SU-DHL-6 (cell line): Measurements from ENCODE around the gene ZNF143.

Experiments
- H2AFZ ChIP-seq: fragments of 200-600 bp; sonication (generic); 2 replicates; pipeline ENCODE4 v1.6.1; 2014; ENCODE audit warnings: low read depth, mild to moderate bottlenecking, moderate library complexity, mixed read lengths, antibody characterized with exemption, low read length; ENCODE audit not compliant: severe bottlenecking
- H3F3A ChIP-seq: fragments of 200-600 bp; shearing (Covaris generic); 2 replicates; pipeline ENCODE4 v1.6.0; 2016; ENCODE audit warnings: antibody characterized with exemption, mild to moderate bottlenecking; ENCODE audit not compliant: insufficient read depth
- H3K27ac ChIP-seq: fragments of 200-600 bp; sonication (generic); 2 replicates; pipeline ENCODE4 v1.5.1; 2016; ENCODE audit warnings: low read depth, mild to moderate bottlenecking, low read length, moderate library complexity, mixed read lengths
- H3K27me3 ChIP-seq: fragments of 200-600 bp; sonication (generic), shearing (Covaris generic); 2 replicates; pipeline ENCODE4 v1.6.0; 2014; ENCODE audit warnings: mild to moderate bottlenecking, low read length
- H3K36me3 ChIP-seq: fragments of 200-600 bp; sonication (generic); 2 replicates; pipeline ENCODE4 v1.6.1; 2014; ENCODE audit warnings: mild to moderate bottlenecking, low read length, mixed read lengths
- H3K4me2 ChIP-seq: fragments of 300-600, 200-600 bp; shearing (Covaris generic), sonication (generic); 2 replicates; pipeline ENCODE4 v1.6.0; 2014; ENCODE audit warnings: low read length, low read depth, mild to moderate bottlenecking; ENCODE audit not compliant: poor library complexity, severe bottlenecking
- H3K4me3 ChIP-seq: fragments of 200-600 bp; sonication (generic); 2 replicates; pipeline ENCODE4 v1.5.1; 2014; ENCODE audit warnings: antibody characterized with exemption, low read length, mild to moderate bottlenecking, mixed read lengths; ENCODE audit not compliant: insufficient read depth, poor library complexity, severe bottlenecking
- H3K79me2 ChIP-seq: fragments of 200-600 bp; sonication (generic); 2 replicates; pipeline ENCODE4 v1.6.1; 2014; ENCODE audit warnings: mild to moderate bottlenecking, low read length, moderate library complexity; ENCODE audit not compliant: insufficient read depth
- H3K9ac ChIP-seq: fragments of 200-600 bp; sonication (generic); 2 replicates; pipeline ENCODE4 v1.7.0; 2014; ENCODE audit warnings: mild to moderate bottlenecking, low read length
- H3K9me2 ChIP-seq: fragments of 200-600 bp; sonication (generic); replicated peaks from 2 replicates; pipeline ENCODE4 v1.6.1; 2014; ENCODE audit warnings: low read length; ENCODE audit not compliant: insufficient read depth
- H3K9me3 ChIP-seq: fragments of 200-600 bp; sonication (generic); 2 replicates; pipeline ENCODE4 v1.6.1; 2014; ENCODE audit warnings: low read length, mixed read lengths; ENCODE audit not compliant: insufficient read depth
- H4K20me1 ChIP-seq: fragments of 200-600 bp; sonication (generic); 2 replicates; pipeline ENCODE4 v1.6.1; 2014; ENCODE audit warnings: low read depth, mild to moderate bottlenecking, antibody characterized with exemption, low read length, moderate library complexity, mixed read lengths
- EZH2phosphoT487 ChIP-seq: fragments of 200-600 bp; sonication (generic), shearing (Covaris generic); conservative IDR thresholded peaks from 2 replicates; pipeline ENCODE4 v1.6.1; 2018; ENCODE audit warnings: mild to moderate bottlenecking, antibody characterized with exemption, low read length, moderate library complexity, mixed read lengths
- TF ChIP-seq, protein P1 (sequence below): fragments of 200-600 bp; sonication (generic); IDR thresholded peaks from one replicate; pipeline ENCODE4 v1.5.1; 2017; ENCODE audit warnings: antibody characterized with exemption, mild to moderate bottlenecking, low read length, moderate library complexity; ENCODE audit not compliant: insufficient read depth, poor library complexity, severe bottlenecking

The ZNF143 gene

DNA sequence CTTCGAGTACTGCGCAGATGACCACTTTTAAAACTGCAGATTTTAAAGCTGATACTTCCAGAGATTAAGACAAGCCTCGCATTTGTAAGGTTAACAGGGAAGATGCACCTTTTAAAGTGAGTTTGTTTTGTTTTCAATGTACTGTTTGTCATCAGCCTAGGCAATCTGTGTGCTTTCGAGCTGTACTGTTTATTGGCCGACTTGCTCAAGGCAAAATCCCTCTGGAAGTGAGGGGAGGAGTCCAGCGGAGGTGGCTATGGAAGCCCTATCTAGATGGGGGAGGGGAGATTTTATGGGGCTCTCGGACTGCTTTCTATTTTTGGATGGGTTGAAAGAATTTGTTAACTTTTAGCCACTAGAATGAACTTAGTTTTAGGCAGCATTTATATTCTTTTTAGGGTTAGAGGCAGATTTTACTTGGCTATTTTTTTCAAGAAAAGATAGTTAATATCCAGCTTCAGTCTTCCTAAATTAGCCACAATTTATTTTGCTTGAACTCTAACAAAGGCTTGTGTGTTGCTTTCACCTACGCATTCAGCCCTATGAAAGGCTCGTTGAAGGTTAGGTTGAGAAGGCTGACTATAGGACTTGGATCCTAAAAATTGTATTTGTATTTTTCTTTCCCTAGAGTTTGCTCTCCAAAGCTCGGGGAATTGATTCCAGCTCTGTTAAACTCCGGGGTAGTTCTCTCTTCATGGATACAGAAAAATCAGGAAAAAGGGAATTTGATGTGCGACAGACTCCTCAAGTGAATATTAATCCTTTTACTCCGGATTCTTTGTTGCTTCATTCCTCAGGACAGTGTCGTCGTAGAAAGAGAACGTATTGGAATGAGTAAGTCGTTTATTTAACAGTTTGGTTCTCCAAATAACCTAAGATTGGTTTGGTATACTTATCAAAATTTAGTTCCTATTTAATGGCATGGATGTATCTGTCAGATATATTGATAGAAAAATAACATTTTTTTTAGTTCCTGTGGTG is 114.7 kb downstream of the ZNF143 start:
- Histone ChIP-seq H3K36me3 (peaks cover 59% of the 10 kb centered on the region), H3K4me3 (peak overlapping the region; percentile 72), H3K9me2 (no peaks in the 10 kb centered on the region), H3K79me2 (peaks cover 76% of the 10 kb centered on the region), H4K20me1 (peaks cover 14% of the 10 kb centered on the region), H2AFZ (no peak overlapping the region), H3K9ac (peak overlapping the region; percentile 99), H3F3A (peaks cover 72% of the 10 kb centered on the region), H3K4me2 (peak overlapping the region; percentile 90), H3K27ac (peak overlapping the region; percentile 85), H3K9me3 (no peaks in the 10 kb centered on the region), H3K27me3 (no peaks in the 10 kb centered on the region)
- no peak for TF ChIP-seq EZH2phosphoT487
- TF ChIP-seq, protein P1, sequence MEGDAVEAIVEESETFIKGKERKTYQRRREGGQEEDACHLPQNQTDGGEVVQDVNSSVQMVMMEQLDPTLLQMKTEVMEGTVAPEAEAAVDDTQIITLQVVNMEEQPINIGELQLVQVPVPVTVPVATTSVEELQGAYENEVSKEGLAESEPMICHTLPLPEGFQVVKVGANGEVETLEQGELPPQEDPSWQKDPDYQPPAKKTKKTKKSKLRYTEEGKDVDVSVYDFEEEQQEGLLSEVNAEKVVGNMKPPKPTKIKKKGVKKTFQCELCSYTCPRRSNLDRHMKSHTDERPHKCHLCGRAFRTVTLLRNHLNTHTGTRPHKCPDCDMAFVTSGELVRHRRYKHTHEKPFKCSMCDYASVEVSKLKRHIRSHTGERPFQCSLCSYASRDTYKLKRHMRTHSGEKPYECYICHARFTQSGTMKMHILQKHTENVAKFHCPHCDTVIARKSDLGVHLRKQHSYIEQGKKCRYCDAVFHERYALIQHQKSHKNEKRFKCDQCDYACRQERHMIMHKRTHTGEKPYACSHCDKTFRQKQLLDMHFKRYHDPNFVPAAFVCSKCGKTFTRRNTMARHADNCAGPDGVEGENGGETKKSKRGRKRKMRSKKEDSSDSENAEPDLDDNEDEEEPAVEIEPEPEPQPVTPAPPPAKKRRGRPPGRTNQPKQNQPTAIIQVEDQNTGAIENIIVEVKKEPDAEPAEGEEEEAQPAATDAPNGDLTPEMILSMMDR, result no peak

DNA sequence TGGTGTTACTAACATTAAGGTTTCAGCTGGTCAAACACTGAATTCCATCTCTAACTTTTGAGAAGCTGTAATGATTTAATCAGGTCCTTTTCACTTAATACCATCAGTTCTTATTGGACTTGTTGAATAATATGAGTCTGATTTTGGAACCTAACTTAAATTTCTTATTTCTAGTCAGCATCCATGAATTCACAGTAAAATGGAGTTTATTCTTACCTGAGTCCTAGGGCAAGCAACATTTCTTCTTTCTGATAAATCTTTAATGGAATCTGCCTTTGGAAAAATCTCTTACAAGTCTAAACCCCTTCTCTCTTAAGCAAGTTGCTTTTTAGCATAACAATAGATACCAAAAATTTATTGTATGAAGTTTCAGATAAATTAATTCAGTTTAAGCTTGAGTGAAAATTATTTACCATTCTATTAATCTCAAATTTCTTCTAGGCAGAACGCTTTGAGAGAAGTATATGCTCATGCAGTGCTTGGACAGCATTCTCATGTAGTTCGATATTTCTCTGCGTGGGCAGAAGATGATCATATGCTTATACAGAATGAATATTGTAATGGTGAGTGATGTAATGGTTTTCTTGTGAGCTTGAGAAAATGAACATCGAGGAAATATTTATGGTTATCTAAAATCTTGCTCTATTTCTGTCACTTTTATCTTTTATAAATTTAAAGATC is 116.0 kb downstream of the ZNF143 start:
- peaks cover 72% of the 10 kb centered on the region for H3K36me3 ChIP-seq
- peak overlapping the region; percentile 85 for H3K27ac ChIP-seq
- TF ChIP-seq, protein P1, result no peak
- TF ChIP-seq EZH2phosphoT487, result no peak
- H3K79me2 ChIP-seq, result peaks cover 87% of the 10 kb centered on the region
- H3K9me2 ChIP-seq, result no peaks in the 10 kb centered on the region
- H3K9me3 ChIP-seq, result no peaks in the 10 kb centered on the region
- no peaks in the 10 kb centered on the region for H3K27me3 ChIP-seq
- peak overlapping the region; percentile 99 for H3K9ac ChIP-seq
- H3K4me3 ChIP-seq, result peak overlapping the region; percentile 72
- no peak overlapping the region for H2AFZ ChIP-seq
- H3F3A ChIP-seq, result peaks cover 72% of the 10 kb centered on the region
- H3K4me2 ChIP-seq, result peak overlapping the region; percentile 90
- H4K20me1 ChIP-seq, result peaks cover 27% of the 10 kb centered on the region

DNA sequence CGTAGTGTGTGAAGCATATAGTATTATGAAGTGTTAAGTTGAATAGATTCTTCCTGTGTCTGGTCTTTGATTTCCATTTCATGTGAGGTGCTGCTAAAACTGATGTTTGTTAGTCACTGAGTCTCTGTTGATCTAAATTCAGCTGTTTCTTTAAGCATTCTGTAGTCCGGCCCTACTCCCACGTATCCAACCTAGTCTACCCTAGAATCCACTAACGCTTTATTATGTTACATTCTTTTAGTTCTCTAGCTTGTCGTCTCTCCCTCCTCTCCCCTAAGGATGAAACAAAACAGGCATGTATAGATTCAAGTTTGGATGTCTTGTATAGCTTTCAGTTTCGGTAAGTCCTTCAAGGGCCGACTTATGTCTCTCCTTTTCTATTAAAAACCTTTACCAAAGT is 116.7 kb downstream of the ZNF143 start:
- peak overlapping the region; percentile 85 for H3K27ac ChIP-seq
- H3K4me3 ChIP-seq, result peak overlapping the region; percentile 72
- H3F3A ChIP-seq, result peaks cover 71% of the 10 kb centered on the region
- H3K27me3 ChIP-seq, result no peaks in the 10 kb centered on the region
- peaks cover 88% of the 10 kb centered on the region for H3K79me2 ChIP-seq
- no peak for TF ChIP-seq EZH2phosphoT487
- TF ChIP-seq, protein P1, result no peak
- no peaks in the 10 kb centered on the region for H3K9me3 ChIP-seq
- H3K9me2 ChIP-seq, result no peaks in the 10 kb centered on the region
- H2AFZ ChIP-seq, result no peak overlapping the region
- H3K4me2 ChIP-seq, result peak overlapping the region; percentile 90
- peaks cover 32% of the 10 kb centered on the region for H4K20me1 ChIP-seq
- H3K9ac ChIP-seq, result peak overlapping the region; percentile 99
- H3K36me3 ChIP-seq, result peaks cover 79% of the 10 kb centered on the region
